ENCODE data around the gene HERC3.

HERC3 gene

DNA sequence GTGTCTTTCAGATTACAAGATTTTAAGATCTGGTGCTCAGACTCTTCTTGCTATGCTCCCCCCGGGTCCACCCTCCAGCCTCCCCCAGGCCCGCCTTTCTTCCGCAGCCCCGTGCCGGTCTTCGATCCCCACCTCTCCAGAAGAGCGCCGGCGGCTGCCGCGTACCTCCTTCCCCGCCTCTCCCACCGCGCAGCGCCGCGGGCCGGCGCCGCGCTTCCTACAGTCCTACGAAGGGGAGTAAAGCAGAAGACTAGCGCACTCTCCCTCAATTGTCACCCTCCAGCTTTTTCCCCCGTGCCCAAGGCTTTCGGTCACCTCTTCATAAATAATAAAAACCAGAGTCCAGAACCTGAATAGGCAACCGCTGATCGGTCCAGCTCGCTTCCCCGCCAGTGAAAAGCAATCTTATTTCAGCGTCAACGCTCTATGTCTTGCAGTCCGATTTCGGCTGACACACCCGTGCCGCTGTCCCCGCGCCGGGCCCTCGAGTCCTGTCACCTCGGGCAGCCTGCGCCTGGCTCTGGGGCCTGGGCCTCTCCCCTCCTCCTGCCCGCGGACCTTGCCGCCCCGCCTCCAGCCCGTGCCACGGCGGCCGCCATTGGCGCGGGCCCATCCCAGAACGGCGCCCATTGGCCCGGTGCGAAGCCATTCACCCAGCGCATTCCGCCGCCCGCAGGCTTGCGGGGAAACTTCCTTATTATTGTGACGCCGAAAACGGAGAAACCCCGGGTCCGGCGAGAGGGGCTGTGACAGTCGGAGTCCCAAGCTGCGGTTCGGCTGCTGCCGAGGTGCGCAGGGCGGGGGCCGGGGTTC lies at the start of gene HERC3:
TSS of gene HERC3 (plus strand) at position 694 of the 813 bp plus-strand sequence. CDS start 13,344 bp downstream, outside the sequence.
- peak; percentile 79 for DNase-seq

DNA sequence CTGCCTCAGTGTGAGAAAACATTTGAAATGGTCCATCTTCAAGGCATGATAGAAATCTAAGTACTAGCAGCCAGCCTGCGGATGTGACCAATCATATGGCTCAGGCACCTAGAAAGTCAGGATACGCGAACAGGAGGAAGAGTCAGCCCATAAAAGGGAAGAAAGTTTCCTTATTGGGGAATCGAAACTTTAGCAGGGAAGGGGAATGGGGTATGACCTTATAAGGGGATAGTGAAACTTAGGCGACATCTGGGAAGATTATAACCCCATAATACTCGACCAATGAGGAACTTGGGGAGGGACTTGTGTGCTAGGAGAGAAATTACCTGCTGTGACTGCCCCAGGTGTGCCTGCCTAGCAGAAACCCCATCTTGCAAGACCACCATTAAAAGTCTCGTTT lies 42.5 kb upstream of the HERC3 start:
- DNase-seq = no peak

GRCh38 chr4:88567591-88567990 lies 24.7 kb upstream of the HERC3 start:
- DNase-seq = no peak

GRCh38 chr4:88570001-88570400 lies 22.3 kb upstream of the HERC3 start:
- DNase-seq = no peak

DNA sequence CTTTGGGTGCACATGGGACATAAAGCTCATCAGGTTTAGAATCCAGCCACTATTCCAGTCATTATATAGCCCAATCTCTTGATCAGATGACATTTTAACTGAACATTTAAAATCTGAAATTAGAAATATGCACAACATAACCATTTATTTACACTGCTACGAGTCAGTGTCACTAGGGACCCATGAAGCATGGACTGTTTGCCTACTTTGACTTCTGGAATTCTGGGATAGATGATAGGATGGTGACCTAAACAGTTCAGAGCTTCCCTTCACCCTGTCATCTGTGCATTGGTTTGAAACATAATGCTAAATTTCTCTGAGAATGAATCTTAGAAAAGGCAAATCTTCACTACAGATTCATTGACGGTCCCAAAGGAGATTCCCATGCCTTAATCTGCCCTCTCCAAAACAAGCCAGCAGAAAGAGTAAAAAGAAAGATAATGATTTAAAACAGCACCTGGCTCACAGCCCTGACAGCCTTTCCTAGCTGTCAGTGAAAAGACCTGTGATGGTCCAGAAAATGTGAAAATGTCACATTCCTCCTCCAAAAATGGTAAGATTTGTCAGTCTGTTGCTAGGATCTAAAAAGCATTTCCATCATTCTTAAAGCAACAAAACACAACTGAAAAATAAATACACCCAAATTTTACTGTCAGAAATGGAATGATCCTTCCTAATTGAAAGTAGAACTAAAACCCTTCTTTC lies 18.9 kb upstream of the HERC3 start:
- no peak for DNase-seq

DNA sequence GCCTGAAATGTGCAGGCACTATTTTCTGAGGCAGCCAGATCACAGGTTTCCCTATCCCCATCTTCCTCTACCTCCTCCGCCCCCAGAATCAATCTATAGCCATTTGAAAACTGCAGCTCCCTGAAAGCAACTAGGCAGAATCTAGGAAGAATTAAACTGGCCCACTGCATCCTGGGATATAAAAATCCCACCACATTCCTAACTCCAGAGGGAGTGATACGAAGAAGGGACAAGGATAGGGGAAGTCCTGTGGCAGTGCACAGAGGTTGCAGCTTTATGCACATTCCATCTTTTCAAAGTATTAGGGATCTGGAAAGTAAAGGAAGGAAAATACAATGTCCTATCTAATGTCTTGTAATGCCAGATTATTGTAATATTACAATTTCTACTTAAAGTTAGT lies 18.3 kb upstream of the HERC3 start:
- no peak for DNase-seq

GRCh38 chr4:88575186-88575585 lies 17.1 kb upstream of the HERC3 start:
- DNase-seq = no peak

DNA sequence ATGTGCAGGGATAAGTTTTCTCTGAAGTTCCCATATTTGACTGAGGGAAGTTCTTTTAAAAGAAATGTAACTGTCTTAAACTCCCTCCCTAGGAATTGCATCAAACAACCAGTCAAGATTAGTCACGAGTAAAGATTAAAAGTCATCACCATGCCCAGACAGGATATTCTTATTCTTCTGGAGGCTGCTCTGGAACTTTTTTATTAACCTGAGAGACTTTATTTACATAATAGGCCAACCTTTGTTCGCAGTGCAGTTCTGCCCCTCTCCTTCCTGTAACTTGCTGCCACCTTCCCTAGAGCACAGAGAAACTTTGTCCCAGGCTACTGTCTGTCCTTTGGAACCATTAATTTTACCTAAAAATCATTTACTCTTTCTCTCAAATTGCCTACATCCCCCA lies 9.8 kb upstream of the HERC3 start:
- DNase-seq = no peak

DNA sequence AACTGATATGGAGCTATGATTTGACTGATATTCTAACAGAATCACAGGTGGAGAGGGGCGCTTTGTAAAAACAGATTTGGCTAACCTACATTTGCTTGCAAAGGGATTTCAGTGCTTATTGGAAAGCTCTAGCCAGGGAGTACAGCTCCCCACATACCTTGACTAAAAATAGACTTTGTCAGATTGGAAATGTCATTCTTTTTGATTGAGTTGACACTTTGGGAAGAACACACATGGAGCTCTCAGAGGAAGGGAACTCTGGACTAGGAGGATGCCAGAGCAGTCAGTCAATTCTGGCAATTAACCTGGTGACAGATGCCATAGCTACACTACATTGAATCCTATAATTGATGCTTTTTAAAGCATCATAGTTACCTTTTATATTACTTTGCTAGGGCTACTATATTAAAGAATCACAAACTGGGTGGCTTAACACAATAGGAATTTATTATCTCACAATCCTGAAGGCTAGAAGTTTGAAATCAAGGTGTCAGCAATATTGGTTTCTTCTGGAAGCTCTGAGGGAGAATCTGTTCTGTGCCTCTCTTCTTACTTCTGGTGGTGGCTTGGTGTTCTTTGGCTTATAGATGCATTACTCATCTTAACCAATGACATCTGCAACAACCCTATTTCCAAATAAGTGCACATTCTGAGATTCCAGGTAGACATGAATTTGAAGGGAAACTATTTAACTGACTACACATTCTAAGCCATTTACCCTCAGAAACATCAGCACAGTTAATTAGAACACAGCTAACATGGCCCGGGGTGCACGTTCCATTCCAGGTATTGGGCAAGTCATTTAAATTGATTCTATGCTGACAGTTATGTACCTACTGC lies 8.4 kb upstream of the HERC3 start:
- no peak for DNase-seq

- DNase-seq = no peak
These were observed 7.8 kb upstream of the HERC3 start for GRCh38 chr4:88584471-88584900.

- DNase-seq = no peak
These were observed 6.4 kb upstream of the HERC3 start for GRCh38 chr4:88585917-88586316.

- no peak for DNase-seq
These were observed 5.0 kb upstream of the HERC3 start for GRCh38 chr4:88587306-88587705.

GRCh38 chr4:88592600-88593448 lies 544 bp downstream of the HERC3 start:
- peak; percentile 64 for DNase-seq

- DNase-seq = no peak
These were observed 5.8 kb downstream of the HERC3 start for GRCh38 chr4:88597970-88598660.

GRCh38 chr4:88599298-88599697 lies 7.0 kb downstream of the HERC3 start:
- no peak for DNase-seq

GRCh38 chr4:88599714-88600113 lies 7.4 kb downstream of the HERC3 start:
- DNase-seq = no peak

GRCh38 chr4:88600176-88600838 lies 8.0 kb downstream of the HERC3 start:
- no peak for DNase-seq

GRCh38 chr4:88604978-88605678 lies 12.8 kb downstream of the HERC3 start:
- no peak for DNase-seq

DNA sequence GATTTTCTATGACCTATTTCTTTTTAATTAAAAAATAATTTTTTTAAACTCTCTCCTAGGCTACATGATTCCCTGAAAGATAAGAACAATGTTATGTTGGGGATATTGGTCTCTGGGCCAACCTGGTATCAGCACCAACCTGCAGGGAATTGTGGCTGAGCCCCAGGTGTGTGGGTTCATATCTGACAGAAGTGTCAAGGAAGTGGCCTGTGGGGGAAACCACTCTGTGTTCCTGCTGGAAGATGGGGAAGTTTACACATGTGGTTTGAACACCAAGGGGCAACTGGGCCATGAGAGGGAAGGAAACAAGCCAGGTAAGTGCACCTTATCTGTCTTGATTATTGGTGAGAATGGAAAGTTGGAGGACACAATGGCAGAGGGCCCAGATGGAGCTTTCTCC lies 13.5 kb downstream of the HERC3 start:
- peak; percentile 6 for DNase-seq

GRCh38 chr4:88606832-88607231 lies 14.6 kb downstream of the HERC3 start:
- no peak for DNase-seq

DNA sequence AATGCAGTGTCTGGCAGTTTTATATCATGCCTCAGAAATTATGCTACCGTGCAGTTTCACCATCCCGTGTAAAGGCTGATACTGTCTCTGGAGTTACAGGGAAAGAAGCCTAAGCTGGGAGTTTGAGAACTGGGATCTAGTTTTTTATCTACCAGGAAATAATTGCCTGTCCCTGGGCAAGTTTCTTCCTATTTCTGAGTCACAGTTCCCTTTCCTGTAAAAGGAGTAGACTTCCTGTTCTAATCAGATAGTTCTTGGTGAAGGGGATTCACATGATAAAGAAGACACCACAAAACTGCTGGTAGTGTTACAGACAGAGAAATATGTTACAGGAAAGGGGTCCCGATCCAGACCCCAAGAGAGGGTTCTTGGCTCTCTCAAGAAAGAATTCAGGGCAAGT lies 17.1 kb downstream of the HERC3 start:
- no peak for DNase-seq
